GM19025 (cell line): ENCODE results near the gene PSMB7.

Source experiments
- ATAC-seq: cut with Tn5 transposase; IDR thresholded peaks from one replicate; pipeline ENCODE4 v1.9.1; 2021; ENCODE audit warnings: mild to moderate bottlenecking, low read depth, moderate library complexity; ENCODE audit not compliant: unreplicated experiment

PSMB7 gene

GRCh38 chr9:124386201-124386600, 29.0 kb downstream of the PSMB7 start:
- no peak for ATAC-seq

DNA sequence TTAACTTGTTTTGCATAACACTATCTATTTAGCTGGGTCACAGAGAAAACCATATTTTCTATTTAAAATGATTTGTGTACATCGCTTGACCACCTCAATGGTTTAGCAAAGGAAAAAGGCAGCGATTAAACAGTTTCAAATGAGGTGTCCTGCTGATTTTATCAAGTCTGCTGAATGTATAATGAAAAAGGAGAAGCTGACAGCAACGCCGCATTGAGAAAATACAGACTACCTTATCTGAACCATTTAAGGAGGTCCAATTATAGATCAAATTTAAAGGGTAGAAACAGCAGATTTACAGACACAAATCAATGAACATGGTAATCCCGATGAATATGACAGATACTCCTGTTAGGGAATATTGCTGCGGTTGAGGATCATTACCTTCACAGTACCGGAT, 29.6 kb downstream of the PSMB7 start:
- no peak for ATAC-seq

DNA sequence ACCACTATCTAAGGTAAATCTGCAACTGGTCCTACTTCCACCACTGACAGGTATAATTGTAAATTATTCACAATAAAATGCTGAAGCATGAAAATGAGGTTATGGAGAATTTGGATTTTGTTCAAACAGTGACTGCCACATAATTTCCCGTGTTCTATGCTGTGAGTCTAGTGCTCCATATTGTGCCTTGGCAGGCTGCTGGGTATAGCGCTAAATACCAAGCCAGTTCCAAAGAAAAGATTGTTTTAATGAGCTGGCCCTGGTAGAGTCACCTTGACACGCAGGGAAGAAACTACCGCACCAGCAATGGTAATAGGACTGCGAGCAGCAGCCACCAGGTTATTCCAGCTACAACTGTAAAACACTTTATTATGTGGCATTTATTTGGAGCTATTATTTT, 30.4 kb downstream of the PSMB7 start:
- ATAC-seq: no peak

DNA sequence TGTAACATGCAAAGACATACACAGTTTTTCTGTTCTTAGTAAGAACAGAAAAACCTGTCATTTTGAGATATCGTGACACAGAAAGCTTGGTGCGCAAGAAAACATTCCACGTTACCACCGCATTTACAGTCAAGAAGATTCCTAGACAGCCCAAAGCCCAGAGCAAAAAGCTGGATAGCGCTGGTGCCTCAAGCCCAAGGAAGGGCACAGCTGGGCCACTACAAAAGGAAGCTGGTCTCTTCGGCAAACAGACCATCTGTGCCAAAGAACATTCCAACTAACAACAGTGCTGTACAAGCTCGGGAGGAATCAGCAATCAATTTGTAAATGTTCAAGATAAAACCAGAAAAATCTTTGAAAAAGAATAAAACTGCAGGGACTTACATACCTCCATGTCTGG, 31.0 kb downstream of the PSMB7 start:
- no peak for ATAC-seq

DNA sequence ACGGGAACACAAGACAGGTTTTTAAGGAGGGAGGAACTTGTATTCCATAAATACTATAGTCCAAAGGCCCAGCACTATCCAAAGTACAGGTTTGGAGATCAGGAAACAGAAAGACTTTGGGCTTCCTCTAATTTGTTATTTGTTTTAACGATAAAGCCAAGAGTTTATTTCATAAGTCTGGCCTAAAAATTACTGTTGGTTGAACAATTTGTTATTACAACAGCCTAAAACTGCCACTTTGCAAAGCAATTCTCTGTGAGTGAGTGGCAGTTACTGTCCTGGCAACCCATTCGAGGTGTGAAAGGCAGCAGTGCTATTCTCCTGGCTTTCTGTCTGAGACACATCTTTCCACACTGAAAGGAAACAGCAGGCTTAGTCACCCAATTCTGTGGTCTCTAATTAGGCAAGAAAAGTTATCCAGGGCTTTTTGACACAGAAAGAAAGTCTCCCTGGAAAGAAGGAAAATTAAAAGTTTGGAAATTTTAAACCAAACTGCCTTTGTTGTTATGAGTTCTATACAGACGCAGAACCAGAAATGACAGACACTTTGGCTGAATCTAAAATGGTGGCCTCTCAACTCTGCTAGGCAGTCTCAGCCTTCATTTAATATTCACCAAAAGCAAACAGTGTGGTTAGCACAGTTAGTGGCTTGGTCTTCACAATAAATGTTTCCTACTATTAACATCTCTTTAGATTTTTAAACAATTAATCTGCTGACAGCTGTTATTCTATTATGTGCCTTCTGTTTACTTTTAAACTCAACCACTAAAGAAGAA, 33.9 kb downstream of the PSMB7 start:
- ATAC-seq: no peak

- ATAC-seq: no peak
Observed at GRCh38 chr9:124377551-124378406, 37.5 kb downstream of the PSMB7 start.

DNA sequence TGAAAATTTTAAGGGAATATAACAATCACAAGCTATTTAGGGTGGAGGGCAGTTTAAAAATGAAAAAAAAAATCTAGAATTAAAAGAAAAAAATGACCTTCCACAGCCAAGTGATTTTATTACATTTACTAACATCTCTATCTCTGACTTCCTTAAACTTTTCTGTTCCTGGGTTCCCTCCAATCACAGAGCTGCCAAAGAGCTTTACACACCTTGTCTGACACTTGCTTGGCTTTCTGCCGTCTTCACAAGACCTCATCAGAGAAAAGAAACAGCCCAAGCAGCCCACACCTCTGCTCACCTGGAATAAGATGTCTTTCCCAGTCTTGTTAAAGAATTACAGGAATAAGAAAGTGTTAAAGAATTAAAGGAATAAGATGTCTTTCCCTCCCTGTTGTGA, 38.9 kb downstream of the PSMB7 start:
- no peak for ATAC-seq

DNA sequence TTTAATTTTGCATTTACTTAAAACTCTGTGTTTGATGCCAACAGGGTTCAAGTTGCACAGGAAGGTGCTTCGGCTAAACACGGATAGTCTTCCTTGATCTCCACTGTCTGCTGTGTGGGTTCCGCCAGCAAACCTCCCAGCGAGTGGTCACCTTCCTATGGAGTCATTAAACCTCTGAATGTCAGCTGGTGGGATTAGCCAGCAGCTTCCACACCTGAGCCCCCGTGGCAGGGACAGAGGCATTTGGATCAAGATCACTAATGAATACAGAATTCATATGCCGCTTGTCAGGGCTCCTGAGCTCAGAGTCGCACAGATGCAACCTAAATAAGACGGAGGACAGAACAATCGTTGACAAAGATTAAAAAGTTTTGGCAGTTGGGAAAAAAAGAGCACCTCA, 39.5 kb downstream of the PSMB7 start:
- ATAC-seq: no peak

GRCh38 chr9:124373851-124374250, 41.4 kb downstream of the PSMB7 start:
- no peak for ATAC-seq

DNA sequence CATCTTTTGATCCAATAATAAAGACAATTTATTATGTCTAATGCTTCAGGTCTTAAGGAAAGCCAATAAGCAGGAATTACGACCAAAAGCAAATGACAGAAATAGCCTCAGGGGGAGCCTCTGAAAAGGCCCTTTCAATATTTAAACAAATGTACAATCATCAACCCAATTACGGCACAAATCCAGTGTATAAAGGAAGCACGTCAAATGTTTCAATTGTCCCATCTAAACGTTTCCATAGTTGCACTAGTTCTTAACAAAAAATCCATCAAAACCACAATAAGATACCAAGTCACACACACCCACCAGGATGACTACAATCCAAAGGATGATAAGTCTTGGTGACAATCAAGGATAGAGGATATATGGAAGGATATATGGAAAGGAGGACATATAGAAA, 41.9 kb downstream of the PSMB7 start:
- no peak for ATAC-seq

DNA sequence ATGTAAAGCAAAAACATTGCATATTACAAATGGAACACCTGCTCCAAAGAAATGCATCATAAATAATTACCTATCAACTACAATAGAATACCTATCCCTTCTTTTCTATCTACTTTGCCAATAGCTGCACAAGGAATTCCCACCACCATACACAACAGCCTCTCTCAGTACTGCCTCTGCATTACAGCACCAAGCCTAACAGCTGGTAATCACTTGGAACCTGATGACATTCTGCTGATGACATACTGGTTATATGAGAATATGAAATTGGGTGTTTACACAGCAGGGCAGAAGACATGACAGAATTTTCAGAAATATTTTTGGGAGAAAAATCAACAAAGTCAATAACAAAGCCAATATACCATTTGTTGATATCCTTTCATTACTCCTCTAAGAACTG, 43.2 kb downstream of the PSMB7 start:
- ATAC-seq: no peak

DNA sequence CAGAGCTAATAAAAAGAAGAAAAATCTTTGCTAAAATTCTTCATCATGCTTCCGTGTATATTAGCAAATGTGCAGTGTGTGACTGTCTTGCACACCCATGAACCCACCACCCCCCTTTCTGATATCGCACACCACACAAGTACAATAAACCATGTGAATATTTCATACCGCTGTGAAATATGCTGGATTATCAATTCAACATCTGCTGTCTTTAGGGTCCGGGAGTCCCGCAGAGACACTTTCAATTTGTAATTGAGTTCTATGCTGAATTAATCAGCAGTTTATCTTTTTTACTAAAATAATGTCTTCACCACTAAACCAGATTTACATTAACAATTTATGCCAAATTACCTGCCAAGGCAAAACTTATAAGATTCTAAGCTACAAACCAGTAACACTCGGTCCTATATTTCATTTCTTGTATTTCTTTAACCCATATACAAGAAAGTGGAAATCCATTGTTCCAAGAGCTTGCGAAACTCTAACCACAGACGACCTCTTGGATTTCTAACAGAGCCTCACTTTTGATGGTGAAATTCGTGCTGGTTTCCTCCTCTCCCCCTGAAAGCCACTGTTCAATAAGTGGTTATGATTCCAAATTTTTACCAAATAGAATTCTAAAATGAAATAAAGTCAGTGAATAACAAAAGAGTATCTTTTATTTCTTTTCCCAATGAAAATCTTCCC, 44.2 kb downstream of the PSMB7 start:
- ATAC-seq: no peak

- ATAC-seq: no peak
Observed at GRCh38 chr9:124369231-124369797, 45.9 kb downstream of the PSMB7 start.

DNA sequence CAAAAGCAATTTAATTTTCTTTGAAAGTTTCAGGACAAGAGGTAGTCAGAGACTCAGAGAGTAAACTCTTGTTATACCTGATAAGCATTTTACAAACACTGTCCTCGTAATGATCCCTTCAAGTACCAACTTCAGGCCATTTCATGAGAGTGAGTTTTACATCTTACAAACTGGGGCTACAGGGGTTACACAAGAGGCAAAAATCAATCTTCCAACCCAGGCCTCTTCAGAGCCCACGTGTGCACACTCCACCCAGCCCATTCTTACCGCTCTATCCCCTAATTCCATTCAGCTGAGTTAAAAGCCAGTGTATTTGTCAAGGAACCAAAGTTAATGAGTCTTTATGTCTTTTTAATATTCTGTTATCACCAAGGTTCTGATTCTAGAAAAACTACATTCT, 46.5 kb downstream of the PSMB7 start:
- no peak for ATAC-seq

DNA sequence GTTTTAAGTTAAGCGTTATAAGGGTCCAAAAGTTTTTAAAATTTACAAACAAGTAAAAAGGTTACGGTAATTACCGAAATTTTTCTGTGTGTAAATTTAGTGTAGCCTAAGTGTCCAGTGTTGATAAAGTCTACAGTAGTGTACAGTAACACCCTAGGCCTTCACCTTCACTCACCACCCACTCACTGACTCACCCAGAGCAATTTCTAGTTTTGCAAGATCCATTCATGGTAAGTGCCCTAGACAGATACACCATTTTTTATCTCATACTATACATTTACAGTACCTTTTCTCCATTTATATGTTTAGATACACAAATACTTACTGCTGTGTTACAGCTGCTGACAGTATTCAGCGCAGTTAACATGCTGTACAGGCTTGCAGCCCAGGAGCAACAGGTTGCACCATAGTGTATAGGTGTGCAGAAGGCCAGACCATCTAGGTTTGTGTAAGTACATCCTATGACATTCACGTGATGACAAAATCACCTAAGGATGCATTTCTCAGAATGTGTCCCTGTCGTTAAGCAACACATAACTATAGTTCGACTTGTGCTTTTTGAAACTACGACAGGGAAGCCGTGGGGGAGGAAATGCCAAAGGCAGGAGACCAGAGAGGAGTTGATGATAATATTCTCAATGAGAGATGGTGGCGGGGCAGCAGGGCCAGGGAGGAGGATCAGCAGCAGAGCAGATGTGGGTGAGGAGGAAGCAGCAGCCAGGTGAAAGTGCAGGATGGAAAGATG, 48.6 kb downstream of the PSMB7 start:
- no peak for ATAC-seq

GRCh38 chr9:124365036-124365435, 50.2 kb downstream of the PSMB7 start:
- ATAC-seq: no peak

GRCh38 chr9:124364141-124364540, 51.1 kb downstream of the PSMB7 start:
- no peak for ATAC-seq

- no peak for ATAC-seq
Observed at GRCh38 chr9:124363326-124364096, 51.7 kb downstream of the PSMB7 start.

DNA sequence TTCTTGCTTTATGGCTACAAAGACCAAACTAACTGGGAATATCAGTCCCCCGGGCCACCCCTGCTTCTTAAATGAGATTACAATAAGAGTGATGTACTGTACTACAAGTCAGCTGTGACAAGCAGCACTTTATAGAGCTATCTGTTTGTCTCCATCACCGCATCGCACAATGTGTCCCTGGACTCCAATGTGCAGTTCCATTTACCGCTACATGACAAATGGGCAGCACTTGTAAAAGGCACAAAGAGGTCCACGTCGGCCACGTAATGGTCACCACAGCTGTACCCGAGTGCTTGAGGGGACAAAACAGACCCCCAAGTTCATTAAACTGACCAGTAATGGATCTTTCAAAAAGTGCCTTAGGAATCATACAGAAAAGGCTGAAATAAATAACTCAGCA, 54.1 kb downstream of the PSMB7 start:
- no peak for ATAC-seq
